CD14-positive monocyte (primary cell): Measurements from ENCODE around the gene DNAH14. TPM values are rescaled to one million over a fixed set of nuclear protein-coding genes. Genes with fewer than 3 reads are reported as not detected.
"Not testable (repeated sequence)": the region's sequence is repeated elsewhere in the genome, so short reads cannot be mapped to it uniquely, and the experiment has no call there.

Source experiments
- DNase-seq, 3 donors: peaks; one replicate each; pipeline ENCODE4 v3.0.0-alpha.2; 2011 to 2022
- H2AFZ ChIP-seq: 2 replicates; pipeline ENCODE4 v1.6.0; 2012; ENCODE audit warnings: mild to moderate bottlenecking, low read depth, low read length, inconsistent platforms; ENCODE audit not compliant: insufficient read depth, poor library complexity, severe bottlenecking
- H3K27ac ChIP-seq, 2 donors: 1 replicate in 1 of 2; 2 replicates in 1 of 2; pipeline ENCODE4 v1.5.1; 2012 to 2013; ENCODE audit warnings: low read length in 2 of 2, control low read depth in 1 of 2, inconsistent platforms in 1 of 2, low read depth in 1 of 2, mild to moderate bottlenecking in 1 of 2
- H3K27me3 ChIP-seq, 2 donors: one replicate each; pipeline versions ENCODE4 v1.6.0 to v1.6.1; 2011 to 2013; ENCODE audit warnings: low read length in 2 of 2; ENCODE audit not compliant: control insufficient read depth in 2 of 2, insufficient read depth in 2 of 2
- H3K36me3 ChIP-seq, 2 donors: replicated peaks in 1 of 2; 1 replicate in 1 of 2; 2 replicates in 1 of 2; pipeline versions ENCODE4 v1.5.1 to v1.6.1; 2012 to 2013; ENCODE audit warnings: low read length in 2 of 2, control low read depth in 1 of 2, inconsistent platforms in 1 of 2, mild to moderate bottlenecking in 1 of 2; ENCODE audit not compliant: insufficient read depth in 2 of 2, control insufficient read depth in 1 of 2
- H3K4me1 ChIP-seq, 2 donors: 1 replicate in 1 of 2; 2 replicates in 1 of 2; pipeline versions ENCODE4 v1.5.1 to v1.6.1; 2012 to 2013; ENCODE audit warnings: low read length in 2 of 2, control low read depth in 1 of 2, inconsistent platforms in 1 of 2, mild to moderate bottlenecking in 1 of 2, moderate library complexity in 1 of 2; ENCODE audit not compliant: insufficient read depth in 2 of 2, control insufficient read depth in 1 of 2
- H3K4me2 ChIP-seq: replicated peaks from 2 replicates; pipeline ENCODE3; 2012; ENCODE audit warnings: low read length, moderate library complexity, mild to moderate bottlenecking; ENCODE audit not compliant: poor library complexity, severe bottlenecking; ENCODE audit errors: extremely low read depth
- H3K4me3 ChIP-seq, 3 experiments: fragments of 200-600 bp in 1 of 3; sonication (generic) in 1 of 3; replicated peaks in 1 of 3; 1 replicate in 2 of 3; 2 replicates in 1 of 3; pipeline ENCODE4 v1.5.1; 2011 to 2013; ENCODE audit warnings: low read length in 3 of 3, mild to moderate bottlenecking in 3 of 3, control low read depth in 2 of 3, low read depth in 2 of 3, inconsistent platforms in 1 of 3, moderate library complexity in 1 of 3
- H3K79me2 ChIP-seq: 2 replicates; pipeline ENCODE4 v1.6.0; 2012; ENCODE audit warnings: mild to moderate bottlenecking, control low read depth, inconsistent platforms, low read length, moderate library complexity; ENCODE audit not compliant: insufficient read depth
- H3K9ac ChIP-seq: 2 replicates; pipeline ENCODE4 v1.6.0; 2017; ENCODE audit warnings: low read length, mild to moderate bottlenecking; ENCODE audit not compliant: insufficient read depth, poor library complexity, severe bottlenecking
- H3K9me3 ChIP-seq, 2 donors: replicated peaks in 1 of 2; 1 replicate in 1 of 2; 2 replicates in 1 of 2; pipeline versions ENCODE4 v1.5.1 to v1.6.1; 2012 to 2013; ENCODE audit warnings: low read length in 2 of 2, control low read depth in 1 of 2; ENCODE audit not compliant: control insufficient read depth in 1 of 2, insufficient read depth in 1 of 2
- H4K20me1 ChIP-seq: 2 replicates; pipeline ENCODE4 v1.6.0; 2012; ENCODE audit warnings: mild to moderate bottlenecking, low read length, control low read depth, moderate library complexity; ENCODE audit not compliant: insufficient read depth
- H3K27ac Mint-ChIP-seq, 7 donors: one replicate each; pipeline ENCODE4 v1.8.0; 2020; ENCODE audit warnings: mild to moderate bottlenecking in 7 of 7, mixed read lengths in 7 of 7, moderate library complexity in 6 of 7, inconsistent platforms in 2 of 7
- H3K27me3 Mint-ChIP-seq, 3 donors: one replicate each; pipeline ENCODE4 v1.8.0; 2021 to 2022; ENCODE audit warnings: low read depth in 3 of 3, mild to moderate bottlenecking in 3 of 3, mixed read lengths in 3 of 3, moderate library complexity in 3 of 3, inconsistent platforms in 1 of 3
- H3K36me3 Mint-ChIP-seq, 2 donors: one replicate each; pipeline ENCODE4 v1.8.0; 2020; ENCODE audit warnings: mixed read lengths in 2 of 2, inconsistent platforms in 1 of 2, mild to moderate bottlenecking in 1 of 2
- H3K4me1 Mint-ChIP-seq: one replicate; pipeline ENCODE4 v1.8.0; 2020; ENCODE audit warnings: mild to moderate bottlenecking, mixed read lengths
- H3K4me3 Mint-ChIP-seq, 2 donors: one replicate each; pipeline ENCODE4 v1.8.0; 2020; ENCODE audit warnings: mild to moderate bottlenecking in 2 of 2, mixed read lengths in 2 of 2, moderate library complexity in 1 of 2
- H3K9me3 Mint-ChIP-seq, 7 donors: one replicate each; pipeline ENCODE4 v1.8.0; 2020 to 2022; ENCODE audit warnings: mixed read lengths in 7 of 7, mild to moderate bottlenecking in 6 of 7, moderate library complexity in 6 of 7, inconsistent platforms in 2 of 7
- WGBS: methylation state at CpG from one replicate; pipeline ENCODE4 v1.1.5; 2013; ENCODE audit warnings: missing lambda C conversion rate; ENCODE audit not compliant: insufficient coverage; 5-methylcytosine and 5-hydroxymethylcytosine counted together
- intact Hi-C, 2 donors: fragments of 100-400 bp; cut with micrococcal nuclease; formaldehyde crosslinking; loops; one replicate each; pipeline versions ENCODE4 v1.15.0 to v1.15.1; 2023
- polyA plus RNA-seq, 3 donors: library from polyadenylated mRNA; depleted of rRNA in 1 of 3; unstranded in 2 of 3; stranded (reverse) in 1 of 3; fragments of 300-500 nt in 2 of 3; fragments of >200 nt in 1 of 3; fragmentation: Illumina TruSeq in 2 of 3; gene quantifications; 1 replicate in 2 of 3; 2 replicates in 1 of 3; pipeline ENCODE4 v1.2.3, GENCODE V29; 2012 to 2021
- TF ChIP-seq, protein P1 (sequence below): fragments of 200-600 bp; IDR thresholded peaks from one replicate; pipeline ENCODE4 v1.8.0; 2022; ENCODE audit warnings: antibody characterized with exemption, mild to moderate bottlenecking

DNAH14 gene
- polyA plus RNA-seq, 3 donors, result 0.83 TPM; not detected in 2

DNA sequence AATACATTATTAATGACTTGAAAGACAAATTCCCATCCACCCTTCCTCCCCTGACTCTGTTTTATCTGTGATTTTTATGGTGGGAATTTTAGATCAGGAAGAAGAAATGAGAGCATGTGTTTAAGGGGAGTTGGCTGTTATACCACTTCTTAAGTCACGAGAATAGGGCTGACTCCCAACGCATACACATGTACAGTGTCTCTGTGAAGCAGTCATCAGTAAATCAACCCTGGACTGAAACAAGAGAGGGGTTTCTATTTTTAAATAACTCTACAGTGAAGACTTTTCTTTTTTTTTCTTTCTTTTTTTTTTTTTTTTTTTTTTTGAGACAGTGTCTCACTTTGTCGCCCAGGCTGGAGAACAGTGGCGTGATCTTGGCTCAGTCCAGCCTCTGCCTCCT, 392.3 kb downstream of the DNAH14 start:
- Mint-ChIP-seq H3K36me3 (no peaks in the 10 kb centered on the region), H3K4me3 (no peak overlapping the region), H3K4me1 (peaks cover 8% of the 10 kb centered on the region), H3K27ac (no peak overlapping the region), H3K9me3 (no peaks in the 10 kb centered on the region), H3K27me3 (peaks cover 0 to 5% (median 1%) of the 10 kb centered on the region in 3 donors)
- H3K4me2 ChIP-seq, result no peak overlapping the region
- no peaks in the 10 kb centered on the region for H3K4me1 ChIP-seq
- H3K79me2 ChIP-seq, result no peaks in the 10 kb centered on the region
- H3K9me3 ChIP-seq, result no peaks in the 10 kb centered on the region
- 100% methylated on average over 2 of the region's 4 CpGs for WGBS
- no peak overlapping the region for H2AFZ ChIP-seq
- H3K27me3 ChIP-seq, result no peaks in the 10 kb centered on the region
- intact Hi-C loops, result no loop called here
- no peaks in the 10 kb centered on the region for H4K20me1 ChIP-seq
- H3K4me3 ChIP-seq, result no peak overlapping the region
- no peak for DNase-seq
- H3K27ac ChIP-seq, result no peak overlapping the region
- TF ChIP-seq, protein P1, sequence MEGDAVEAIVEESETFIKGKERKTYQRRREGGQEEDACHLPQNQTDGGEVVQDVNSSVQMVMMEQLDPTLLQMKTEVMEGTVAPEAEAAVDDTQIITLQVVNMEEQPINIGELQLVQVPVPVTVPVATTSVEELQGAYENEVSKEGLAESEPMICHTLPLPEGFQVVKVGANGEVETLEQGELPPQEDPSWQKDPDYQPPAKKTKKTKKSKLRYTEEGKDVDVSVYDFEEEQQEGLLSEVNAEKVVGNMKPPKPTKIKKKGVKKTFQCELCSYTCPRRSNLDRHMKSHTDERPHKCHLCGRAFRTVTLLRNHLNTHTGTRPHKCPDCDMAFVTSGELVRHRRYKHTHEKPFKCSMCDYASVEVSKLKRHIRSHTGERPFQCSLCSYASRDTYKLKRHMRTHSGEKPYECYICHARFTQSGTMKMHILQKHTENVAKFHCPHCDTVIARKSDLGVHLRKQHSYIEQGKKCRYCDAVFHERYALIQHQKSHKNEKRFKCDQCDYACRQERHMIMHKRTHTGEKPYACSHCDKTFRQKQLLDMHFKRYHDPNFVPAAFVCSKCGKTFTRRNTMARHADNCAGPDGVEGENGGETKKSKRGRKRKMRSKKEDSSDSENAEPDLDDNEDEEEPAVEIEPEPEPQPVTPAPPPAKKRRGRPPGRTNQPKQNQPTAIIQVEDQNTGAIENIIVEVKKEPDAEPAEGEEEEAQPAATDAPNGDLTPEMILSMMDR, result no peak
- H3K9ac ChIP-seq, result no peak overlapping the region
- H3K36me3 ChIP-seq, result no peaks in the 10 kb centered on the region

DNA sequence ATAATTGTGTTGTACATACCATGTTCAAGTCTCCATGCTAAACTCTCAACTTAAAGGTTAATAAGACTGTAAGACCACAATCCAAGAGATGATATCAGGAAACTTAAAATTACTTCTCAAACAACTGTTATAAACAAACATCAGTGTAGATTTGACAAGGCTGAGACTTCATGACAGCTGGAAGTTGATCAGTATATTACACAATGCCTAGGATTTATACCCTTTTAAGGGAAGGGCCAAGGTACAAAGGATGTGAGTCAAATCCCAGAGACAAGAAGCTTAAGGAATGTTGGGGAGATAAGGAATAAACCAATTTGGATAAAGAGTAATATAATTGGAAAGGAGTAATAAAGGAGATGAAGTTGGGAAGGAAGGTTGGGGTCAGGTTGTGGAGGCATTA, 399.6 kb downstream of the DNAH14 start:
- intact Hi-C loops, result no loop called here
- Histone ChIP-seq H3K79me2 (no peaks in the 10 kb centered on the region), H3K4me2 (no peak overlapping the region), H3K27ac (no peak overlapping the region), H3K4me3 (no peak overlapping the region), H4K20me1 (no peaks in the 10 kb centered on the region), H2AFZ (no peak overlapping the region), H3K27me3 (no peaks in the 10 kb centered on the region), H3K36me3 (no peaks in the 10 kb centered on the region), H3K4me1 (no peaks in the 10 kb centered on the region), H3K9ac (no peak overlapping the region), H3K9me3 (no peaks in the 10 kb centered on the region)
- TF ChIP-seq, protein P1, result no peak
- Mint-ChIP-seq H3K4me1 (peaks cover 4% of the 10 kb centered on the region), H3K4me3 (no peak overlapping the region), H3K9me3 (peaks cover 0 to 2% (median 0%) of the 10 kb centered on the region in 7 donors), H3K27ac (no peak overlapping the region), H3K36me3 (no peaks in the 10 kb centered on the region), H3K27me3 (peaks cover 0 to 2% (median 1%) of the 10 kb centered on the region in 3 donors)
- DNase-seq, result no peak

DNA sequence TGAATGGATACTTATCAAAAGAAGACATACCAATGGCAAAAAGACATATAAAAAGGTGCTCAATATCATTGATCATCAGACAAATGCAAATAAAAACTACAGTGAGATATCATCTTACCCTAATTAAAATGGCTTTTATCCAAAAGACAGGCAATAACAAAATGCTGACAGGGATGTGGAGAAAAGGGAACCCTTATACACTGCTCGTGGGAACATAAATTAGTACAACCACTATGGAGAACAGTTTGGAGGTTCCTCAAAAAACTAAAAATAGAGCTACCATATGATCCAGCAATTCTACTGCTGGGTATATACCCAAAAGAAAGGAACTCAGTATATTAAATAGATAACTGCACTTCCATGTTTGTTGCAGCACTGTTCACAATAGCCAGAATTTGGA, 400.5 kb downstream of the DNAH14 start:
- not testable (repeated sequence) for H3K4me1 Mint-ChIP-seq
- no CpG with 5 or more reads among the region's 1 CpG for WGBS

More for the DNA sequence above, 400.5 kb downstream of the DNAH14 start:
- H3K4me3 ChIP-seq, H3K36me3 ChIP-seq, intact Hi-C loops, H3K4me2 ChIP-seq, H3K4me1 ChIP-seq, H3K9me3 Mint-ChIP-seq, H3K4me3 Mint-ChIP-seq, H2AFZ ChIP-seq, DNase-seq, H3K9ac ChIP-seq, H3K9me3 ChIP-seq, H3K27ac ChIP-seq, H4K20me1 ChIP-seq, H3K27me3 ChIP-seq, H3K27me3 Mint-ChIP-seq, H3K79me2 ChIP-seq, H3K27ac Mint-ChIP-seq, H3K36me3 Mint-ChIP-seq: not testable (repeated sequence)
